ENCODE results near the gene SRRM2.

Gene SRRM2

GRCh38 chr16:2752035-2752849, at the start of gene SRRM2:
TSS of gene SRRM2 (plus strand) at chr16:2752638. CDS start at chr16:2756365, 3,727 bp downstream.
- FAIRE-seq: no peak

- no peak for FAIRE-seq
Measured at GRCh38 chr16:2702871-2703745, 49.3 kb upstream of the SRRM2 start.

- FAIRE-seq: no peak
Measured at GRCh38 chr16:2704166-2704982, 48.1 kb upstream of the SRRM2 start.

- no peak for FAIRE-seq
Measured at GRCh38 chr16:2704983-2705275, 47.5 kb upstream of the SRRM2 start.

- FAIRE-seq: no peak
Measured at GRCh38 chr16:2705351-2705750, 47.1 kb upstream of the SRRM2 start.

GRCh38 chr16:2706085-2706484, 46.4 kb upstream of the SRRM2 start:
- FAIRE-seq: no peak

GRCh38 chr16:2706611-2707311, 45.7 kb upstream of the SRRM2 start:
- FAIRE-seq: no peak

- no peak for FAIRE-seq
Measured at GRCh38 chr16:2707368-2708289, 44.8 kb upstream of the SRRM2 start.

- no peak for FAIRE-seq
Measured at GRCh38 chr16:2708290-2708639, 44.2 kb upstream of the SRRM2 start.

- no peak for FAIRE-seq
Measured at GRCh38 chr16:2708955-2709587, 43.4 kb upstream of the SRRM2 start.

GRCh38 chr16:2709588-2709984, 42.9 kb upstream of the SRRM2 start:
- no peak for FAIRE-seq

- no peak for FAIRE-seq
Measured at GRCh38 chr16:2710021-2710710, 42.3 kb upstream of the SRRM2 start.

- FAIRE-seq: no peak
Measured at GRCh38 chr16:2710711-2711231, 41.7 kb upstream of the SRRM2 start.

- no peak for FAIRE-seq
Measured at GRCh38 chr16:2711370-2712062, 40.9 kb upstream of the SRRM2 start.

GRCh38 chr16:2712063-2712441, 40.4 kb upstream of the SRRM2 start:
- FAIRE-seq: no peak

GRCh38 chr16:2712546-2712945, 39.9 kb upstream of the SRRM2 start:
- FAIRE-seq: no peak

- no peak for FAIRE-seq
Measured at GRCh38 chr16:2713523-2713922, 38.9 kb upstream of the SRRM2 start.

- FAIRE-seq: no peak
Measured at GRCh38 chr16:2713985-2714774, 38.3 kb upstream of the SRRM2 start.

GRCh38 chr16:2715064-2715463, 37.4 kb upstream of the SRRM2 start:
- FAIRE-seq: no peak
